ENCODE data around the gene UBASH3A. TPM values are rescaled to one million over a fixed set of nuclear protein-coding genes. Genes with fewer than 3 reads are reported as not detected.

UBASH3A gene
- total and polyA plus RNA-seq, 2 donors (not counting 1 experiment from before 2014, with no cell fraction given): not detected

- no peaks in the 10 kb centered on the region for H3K79me2 ChIP-seq (ENCODE audit: control insufficient read depth, insufficient read depth, low read length)
- TF ChIP-seq CTCF (conservative IDR thresholded peaks at IDR 0.05 in 1 of 2, IDR thresholded peaks at IDR 0.05 in 1 of 2; ENCODE audit: low read depth in 1 of 2, low read length in 2 of 2): no peak
- TF ChIP-seq EZH2 (IDR thresholded peaks at IDR 0.05; ENCODE audit: low read length, missing control alignments): no peak
- H3K9me3 ChIP-seq (ENCODE audit: control insufficient read depth, insufficient read depth, low read depth, low read length): no peaks in the 10 kb centered on the region
- no peak for DNase-seq (ENCODE audit: low read depth in 2 of 2)
- no peaks in the 10 kb centered on the region for H3K36me3 ChIP-seq (ENCODE audit: control insufficient read depth, insufficient read depth, low read length)
- H3K9ac ChIP-seq (ENCODE audit: insufficient read depth, low read length): no peak overlapping the region
- H4K20me1 ChIP-seq (ENCODE audit: control insufficient read depth, extremely low read depth, insufficient read depth, low read length): no peaks in the 10 kb centered on the region
- no peak overlapping the region for H3K27ac ChIP-seq (ENCODE audit: insufficient read depth, low read length)
- peaks cover 8% of the 10 kb centered on the region for H3K27me3 ChIP-seq (ENCODE audit: control insufficient read depth, insufficient read depth, low read length)
- no peaks in the 10 kb centered on the region for H3K4me1 ChIP-seq (ENCODE audit: control insufficient read depth, extremely low read depth, insufficient read depth, low read length)
- H2AFZ ChIP-seq (ENCODE audit: low read length): no peak overlapping the region
- no peak overlapping the region for H3K4me2 ChIP-seq (ENCODE audit: extremely low read depth, insufficient read depth, low read length)
- H3K4me3 ChIP-seq (replicated peaks in 1 of 4; ENCODE audit: control extremely low read depth in 1 of 4, insufficient read depth in 1 of 4, low read depth in 3 of 4, low read length in 4 of 4): no peak overlapping the region
Observed at GRCh38 chr21:42491328-42491727, 87.6 kb downstream of the UBASH3A start.

- no peaks in the 10 kb centered on the region for H3K79me2 ChIP-seq (ENCODE audit: control insufficient read depth, insufficient read depth, low read length)
- H3K4me3 ChIP-seq (replicated peaks in 1 of 4; ENCODE audit: control extremely low read depth in 1 of 4, insufficient read depth in 1 of 4, low read depth in 3 of 4, low read length in 4 of 4): no peak overlapping the region
- no peaks in the 10 kb centered on the region for H4K20me1 ChIP-seq (ENCODE audit: control insufficient read depth, extremely low read depth, insufficient read depth, low read length)
- no peak for TF ChIP-seq EZH2 (IDR thresholded peaks at IDR 0.05; ENCODE audit: low read length, missing control alignments)
- no peak for TF ChIP-seq CTCF (conservative IDR thresholded peaks at IDR 0.05 in 1 of 2, IDR thresholded peaks at IDR 0.05 in 1 of 2; ENCODE audit: low read depth in 1 of 2, low read length in 2 of 2)
- H3K4me2 ChIP-seq (ENCODE audit: extremely low read depth, insufficient read depth, low read length): no peak overlapping the region
- H3K9me3 ChIP-seq (ENCODE audit: control insufficient read depth, insufficient read depth, low read depth, low read length): no peaks in the 10 kb centered on the region
- H2AFZ ChIP-seq (ENCODE audit: low read length): no peak overlapping the region
- peaks cover 4% of the 10 kb centered on the region for H3K27me3 ChIP-seq (ENCODE audit: control insufficient read depth, insufficient read depth, low read length)
- no peaks in the 10 kb centered on the region for H3K4me1 ChIP-seq (ENCODE audit: control insufficient read depth, extremely low read depth, insufficient read depth, low read length)
- DNase-seq (ENCODE audit: low read depth in 2 of 2): no peak
- no peak overlapping the region for H3K27ac ChIP-seq (ENCODE audit: insufficient read depth, low read length)
- no peaks in the 10 kb centered on the region for H3K36me3 ChIP-seq (ENCODE audit: control insufficient read depth, insufficient read depth, low read length)
- H3K9ac ChIP-seq (ENCODE audit: insufficient read depth, low read length): no peak overlapping the region
Observed at GRCh38 chr21:42492201-42492600, 88.5 kb downstream of the UBASH3A start.

GRCh38 chr21:42493109-42494060, 89.7 kb downstream of the UBASH3A start:
- H2AFZ ChIP-seq (ENCODE audit: low read length): no peak overlapping the region
- no peak for DNase-seq (ENCODE audit: low read depth in 2 of 2)
- no peaks in the 10 kb centered on the region for H3K36me3 ChIP-seq (ENCODE audit: control insufficient read depth, insufficient read depth, low read length)
- H3K4me1 ChIP-seq (ENCODE audit: control insufficient read depth, extremely low read depth, insufficient read depth, low read length): no peaks in the 10 kb centered on the region
- TF ChIP-seq EZH2 (IDR thresholded peaks at IDR 0.05; ENCODE audit: low read length, missing control alignments) (no peak), CTCF (conservative IDR thresholded peaks at IDR 0.05 in 1 of 2, IDR thresholded peaks at IDR 0.05 in 1 of 2; ENCODE audit: low read depth in 1 of 2, low read length in 2 of 2) (no peak)
- peaks cover 4% of the 10 kb centered on the region for H3K27me3 ChIP-seq (ENCODE audit: control insufficient read depth, insufficient read depth, low read length)
- H3K9ac ChIP-seq (ENCODE audit: insufficient read depth, low read length): no peak overlapping the region
- H3K79me2 ChIP-seq (ENCODE audit: control insufficient read depth, insufficient read depth, low read length): no peaks in the 10 kb centered on the region
- no peak overlapping the region for H3K4me3 ChIP-seq (replicated peaks in 1 of 4; ENCODE audit: control extremely low read depth in 1 of 4, insufficient read depth in 1 of 4, low read depth in 3 of 4, low read length in 4 of 4)
- H3K27ac ChIP-seq (ENCODE audit: insufficient read depth, low read length): no peak overlapping the region
- H3K4me2 ChIP-seq (ENCODE audit: extremely low read depth, insufficient read depth, low read length): no peak overlapping the region
- no peaks in the 10 kb centered on the region for H4K20me1 ChIP-seq (ENCODE audit: control insufficient read depth, extremely low read depth, insufficient read depth, low read length)
- no peaks in the 10 kb centered on the region for H3K9me3 ChIP-seq (ENCODE audit: control insufficient read depth, insufficient read depth, low read depth, low read length)
